GM12878 (cell line): ENCODE data around the gene SIK2. TPM values are rescaled to one million over a fixed set of nuclear protein-coding genes. Genes with fewer than 3 reads are reported as not detected.

Experiments used
- ATAC-seq: fragments of 200-7000 bp; cut with Tn5 transposase; 3 replicates; pipeline ENCODE4 v1.9.1; 2020; ENCODE audit warnings: mild to moderate bottlenecking, moderate library complexity
- BruUV-seq: library from RNA; stranded (reverse); fragments of 400-500 nt; replicated peaks from 2 replicates; lab custom pipeline; 2021; lab: Mats Ljungman, UMichigan
- CTCF ChIA-PET: fragments of 300-600 bp; sonication (Branson Sonifier 250); formaldehyde crosslinking; extraction: SDS; loops from one replicate; lab custom pipeline; 2021; ENCODE audit warnings: inconsistent platforms; lab: Yijun Ruan, JAX
- POLR2A ChIA-PET: fragments of 350-600 bp; formaldehyde crosslinking; extraction: SDS; loops from one replicate; lab custom pipeline; 2021; ENCODE audit warnings: inconsistent platforms; lab: Charles Lee
- RAD21 ChIA-PET: fragments of 300-600 bp; sonication (Branson Sonifier 250); formaldehyde crosslinking; loops from one replicate; lab custom pipeline; 2023; ENCODE audit warnings: antibody characterized with exemption; ENCODE audit not compliant: unreplicated experiment; lab: Charles Lee
- SMC1A ChIA-PET: fragments of 300-600 bp; sonication (Branson Sonifier 250); formaldehyde crosslinking; loops from one replicate; lab custom pipeline; 2023; ENCODE audit not compliant: unreplicated experiment, uncharacterized antibody; lab: Charles Lee
- DNase-seq: peaks from one replicate; pipeline ENCODE4 v3.0.0-alpha.2; 2011; ENCODE audit warnings: low read depth, low spot score
- FAIRE-seq: peaks from 3 replicates; lab custom pipeline; 2011; peaks lifted over from hg19 to GRCh38; lab: Jason Lieb, UNC
- H2AFZ ChIP-seq: 2 replicates; pipeline ENCODE4 v1.6.0; 2011; ENCODE audit warnings: low read depth, low read length, control low read depth; ENCODE audit not compliant: control insufficient read depth
- H3K27ac ChIP-seq: 2 replicates; pipeline ENCODE4 v1.5.1; 2011; ENCODE audit warnings: control low read depth; ENCODE audit not compliant: control insufficient read depth, insufficient read depth
- H3K27me3 ChIP-seq, 2 experiments: replicated peaks in 1 of 2; 2 replicates each; pipeline versions ENCODE4 v1.6.0 to v1.6.1; 2011; ENCODE audit warnings: low read length in 1 of 2; ENCODE audit not compliant: control insufficient read depth in 2 of 2, insufficient read depth in 2 of 2
- H3K36me3 ChIP-seq, 2 experiments: 2 replicates each; pipeline ENCODE4 v1.5.1; 2011; ENCODE audit warnings: low read length in 1 of 2; ENCODE audit not compliant: control insufficient read depth in 2 of 2, insufficient read depth in 2 of 2
- H3K4me1 ChIP-seq: 2 replicates; pipeline ENCODE4 v1.6.1; 2011; ENCODE audit warnings: mild to moderate bottlenecking, low read length, moderate library complexity, mixed read lengths; ENCODE audit not compliant: control insufficient read depth, insufficient read depth
- H3K4me2 ChIP-seq: 2 replicates; pipeline ENCODE4 v1.6.0; 2011; ENCODE audit warnings: control low read depth; ENCODE audit not compliant: control insufficient read depth, insufficient read depth
- H3K4me3 ChIP-seq: fragments of 200-600 bp; sonication (generic); 2 replicates; pipeline ENCODE4 v1.5.1; 2016
- H3K79me2 ChIP-seq: 2 replicates; pipeline ENCODE4 v1.6.0; 2011; ENCODE audit warnings: low read length; ENCODE audit not compliant: control insufficient read depth, insufficient read depth
- H3K9ac ChIP-seq: 2 replicates; pipeline ENCODE4 v1.8.0; 2011; ENCODE audit warnings: low read length, control low read depth, mixed read lengths; ENCODE audit not compliant: control insufficient read depth, insufficient read depth
- H3K9me3 ChIP-seq: replicated peaks from 3 replicates; pipeline ENCODE4 v1.5.1; 2011; ENCODE audit warnings: mild to moderate bottlenecking, low read length; ENCODE audit not compliant: control insufficient read depth, insufficient read depth
- H4K20me1 ChIP-seq: 2 replicates; pipeline ENCODE4 v1.6.0; 2011; ENCODE audit not compliant: control insufficient read depth, insufficient read depth
- CBX3 ChIP-seq: fragments of 200-600 bp; sonication (generic); IDR thresholded peaks from 2 replicates; pipeline ENCODE4 v1.6.1; 2016; ENCODE audit warnings: low read depth, borderline replicate concordance
- CHD1 ChIP-seq: IDR thresholded peaks from 2 replicates; pipeline ENCODE4 v1.6.1; 2012; ENCODE audit warnings: low read depth, low read length, improper control_type of control experiment
- E2F8 ChIP-seq: fragments of 450-650 bp; IDR thresholded peaks from 2 replicates; pipeline ENCODE4 v1.6.1; 2018; ENCODE audit warnings: mild to moderate bottlenecking, low read depth, moderate library complexity; ENCODE audit not compliant: partially characterized antibody
- EED ChIP-seq: sonication (generic); IDR thresholded peaks from 2 replicates; pipeline ENCODE4 v1.6.1; 2016; ENCODE audit warnings: antibody characterized with exemption, low read depth
- GABPA ChIP-seq: IDR thresholded peaks from 2 replicates; pipeline ENCODE4 v1.6.1; 2014; ENCODE audit warnings: antibody characterized with exemption, low read depth, mild to moderate bottlenecking, inconsistent platforms
- IKZF2 ChIP-seq, 2 experiments: fragments of 450-650 bp; IDR thresholded peaks; 2 replicates each; pipeline ENCODE4 v1.6.1; 2017; ENCODE audit warnings: mild to moderate bottlenecking in 2 of 2, moderate library complexity in 2 of 2
- KDM1A ChIP-seq: fragments of 200-600 bp; sonication (generic); IDR thresholded peaks from 2 replicates; pipeline ENCODE4 v1.6.1; 2016; ENCODE audit warnings: borderline replicate concordance
- MEF2B ChIP-seq: fragments of 450-650 bp; IDR thresholded peaks from 2 replicates; pipeline ENCODE4 v1.6.1; 2018; ENCODE audit warnings: mild to moderate bottlenecking, moderate library complexity; ENCODE audit not compliant: partially characterized antibody, poor library complexity, severe bottlenecking
- PBX3 ChIP-seq: IDR thresholded peaks from 2 replicates; pipeline ENCODE4 v1.6.1; 2011; ENCODE audit warnings: mild to moderate bottlenecking, low read depth, low read length, moderate library complexity; ENCODE audit not compliant: insufficient replicate concordance
- REST ChIP-seq: IDR thresholded peaks from 2 replicates; pipeline ENCODE4 v1.6.1; 2012; ENCODE audit warnings: mild to moderate bottlenecking, low read depth, low read length
- TCF3 ChIP-seq: IDR thresholded peaks from 2 replicates; pipeline ENCODE4 v1.6.1; 2012; ENCODE audit warnings: low read depth, mild to moderate bottlenecking, low read length, borderline replicate concordance; ENCODE audit not compliant: insufficient read depth
- in situ Hi-C: fragments of 300-500 bp; cut with MboI; formaldehyde crosslinking; loops from 9 replicates; pipeline ENCODE4 v1.14.3; 2018; ENCODE audit warnings: mixed read lengths
- intact Hi-C: fragments of 100-400 bp; cut with micrococcal nuclease; formaldehyde crosslinking; loops from one replicate; pipeline ENCODE4 v1.14.2; 2022; ENCODE audit not compliant: unreplicated experiment
- polyA plus RNA-seq, 11 experiments: library from polyadenylated mRNA; depleted of rRNA in 4 of 11; unstranded in 6 of 11; stranded (reverse) in 5 of 11; fragments of >200 nt; fragmentation: Nextera tagmentation in 4 of 11; fragmentation: Illumina TruSeq in 1 of 11; extraction: Ambion mirVana in 4 of 11; extraction: Trizol in 1 of 11; gene quantifications; 1 replicate in 1 of 11; 2 replicates in 10 of 11; pipeline versions ENCODE4 v1.2.1 to v1.2.3, GENCODE V29; 2011 to 2016; ENCODE audit warnings: inconsistent platforms in 2 of 11, missing spikeins in 2 of 11, low read depth in 1 of 11
- total RNA-seq, 4 experiments: library from RNA; depleted of rRNA in 3 of 4; stranded (reverse); fragments of >200 nt in 3 of 4; fragmentation: Illumina TruSeq in 1 of 4; extraction: Trizol in 1 of 4; gene quantifications; 2 replicates each; pipeline versions ENCODE4 v1.2.1 to v1.2.3, GENCODE V29; 2013 to 2021

SIK2 gene
- total and polyA plus RNA-seq, 10 of the 15 experiments (the other 5 are each of a cell fraction or from before 2014, with no cell fraction given), result 0.97 to 14.2 (median 4.5) TPM

- Histone ChIP-seq H3K4me3 (no peak overlapping the region), H3K4me2 (no peak overlapping the region), H3K27ac (no peak overlapping the region), H4K20me1 (no peaks in the 10 kb centered on the region), H3K4me1 (no peaks in the 10 kb centered on the region), H3K27me3 (peaks cover 0 to 2% of the 10 kb centered on the region in 2 experiments; a peak in 2 of 4 replicates), H3K36me3 (no peaks in the 10 kb centered on the region), H3K9me3 (no peaks in the 10 kb centered on the region; the same call in 2 of the 3 replicates), H3K79me2 (no peaks in the 10 kb centered on the region), H3K9ac (no peak overlapping the region), H2AFZ (no peak overlapping the region)
- ChIA-PET SMC1A (interaction anchor here (1.7 kb wide), 1 partner anchor 9 kb away, joined by 6 read pairs; no protein-coding TSS in a partner anchor), POLR2A (no interaction called here), RAD21 (no interaction called here), CTCF (interaction anchor here (1.4 kb wide), 3 partner anchors 9 to 287 kb away, joined by 3 to 5 read pairs (median 5); no protein-coding TSS in a partner anchor)
- ATAC-seq, result no peak
- FAIRE-seq, result no peak
- TF ChIP-seq PBX3 (no peak), TCF3 (no peak), KDM1A (no peak), MEF2B (no peak), CBX3 (no peak), CHD1 (no peak), EED (no peak), E2F8 (no peak), IKZF2 (IDR thresholded peaks at IDR 0.05) (no peak), GABPA (no peak), REST (no peak)
- DNase-seq, result no peak
- BruUV-seq, result no TSS peak
- intact Hi-C loops (no loop called here), in situ Hi-C loops (no loop called here)
These were observed 47.0 kb upstream of the SIK2 start for GRCh38 chr11:111555255-111555654.
